Ammon's horn (tissue), 1 donor: ENCODE measurements around the gene TLE6.
"Not testable (repeated sequence)": the region's sequence is repeated elsewhere in the genome, so short reads cannot be mapped to it uniquely, and the experiment has no call there.

Experiments used
- DNase-seq: peaks from one replicate; pipeline ENCODE4 v3.0.0-alpha.2; 2016; ENCODE audit warnings: low spot score

Gene TLE6

DNA sequence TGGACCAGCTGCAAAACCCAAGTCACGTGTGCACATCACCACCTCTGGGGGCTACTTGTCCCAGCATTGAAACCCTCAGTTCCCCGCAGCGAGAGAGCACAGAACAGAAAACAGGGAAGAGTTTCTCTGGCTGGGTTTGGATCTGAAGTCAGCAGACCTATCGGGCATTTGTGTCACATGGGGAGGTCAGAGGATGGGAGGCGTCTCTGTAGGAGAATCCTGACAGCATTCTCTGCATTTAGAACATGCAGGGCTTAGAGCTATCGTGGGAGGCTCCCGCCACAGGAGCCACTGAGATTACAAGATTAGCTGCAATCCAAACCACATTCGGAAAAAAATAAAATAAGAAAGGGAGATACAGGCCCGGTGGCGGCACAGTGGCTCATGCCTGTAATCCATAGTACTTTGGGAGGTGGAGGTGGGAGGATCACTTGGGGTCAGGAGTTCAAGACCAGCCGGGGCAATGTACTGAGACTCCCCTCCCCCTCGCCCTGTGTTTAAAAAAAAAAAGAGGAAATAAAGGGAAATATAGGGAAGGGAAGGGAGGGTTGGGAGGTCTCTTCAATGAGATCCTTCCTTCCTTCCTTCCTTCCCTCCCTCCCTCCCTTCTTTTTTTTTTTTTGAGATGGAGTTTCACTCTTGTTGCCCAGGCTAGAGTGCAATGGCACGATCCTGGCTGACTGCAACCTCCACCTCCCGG, 2.9 kb upstream of the TLE6 start:
- DNase-seq, result no peak

DNA sequence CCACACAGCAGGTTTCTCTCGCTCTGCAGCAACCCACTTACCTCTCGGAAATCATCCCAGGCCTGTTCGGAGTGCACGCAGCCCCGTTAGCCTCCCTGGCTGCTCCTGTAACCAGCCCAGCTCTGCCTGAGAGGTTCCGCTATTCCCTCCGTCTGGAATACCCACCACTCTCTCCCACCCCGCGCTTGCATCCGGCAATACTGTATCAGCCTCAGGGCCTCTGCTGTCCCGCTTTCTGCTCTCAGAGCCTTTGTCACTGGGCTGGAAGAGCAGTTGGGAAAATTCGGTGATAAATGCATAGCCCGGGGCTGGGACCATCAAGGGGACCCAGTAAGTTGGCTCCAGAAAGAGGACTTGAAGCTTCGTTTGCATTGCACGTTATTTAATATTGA, 759 bp upstream of the TLE6 start:
- DNase-seq, result no peak

DNA sequence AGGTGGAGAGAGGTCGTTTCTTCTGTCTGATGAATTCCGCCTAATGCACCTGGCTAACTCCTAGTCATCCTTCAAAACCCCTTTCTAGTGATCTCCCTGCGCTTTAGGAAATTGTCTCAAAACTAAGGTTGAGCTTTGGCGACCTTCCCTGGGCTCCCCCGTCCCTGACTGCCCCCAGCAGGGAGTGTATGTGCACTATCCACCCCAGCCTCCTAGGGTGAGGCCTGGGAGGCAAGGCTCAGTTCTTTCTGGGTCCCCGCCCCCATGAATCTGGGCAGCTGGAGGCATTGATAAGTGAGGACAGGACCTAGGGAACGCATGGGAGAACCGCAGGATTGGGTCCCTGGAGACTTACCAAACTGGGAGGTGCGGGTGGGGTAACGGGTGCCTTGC, 378 bp downstream of the TLE6 start:
- no peak for DNase-seq

DNA sequence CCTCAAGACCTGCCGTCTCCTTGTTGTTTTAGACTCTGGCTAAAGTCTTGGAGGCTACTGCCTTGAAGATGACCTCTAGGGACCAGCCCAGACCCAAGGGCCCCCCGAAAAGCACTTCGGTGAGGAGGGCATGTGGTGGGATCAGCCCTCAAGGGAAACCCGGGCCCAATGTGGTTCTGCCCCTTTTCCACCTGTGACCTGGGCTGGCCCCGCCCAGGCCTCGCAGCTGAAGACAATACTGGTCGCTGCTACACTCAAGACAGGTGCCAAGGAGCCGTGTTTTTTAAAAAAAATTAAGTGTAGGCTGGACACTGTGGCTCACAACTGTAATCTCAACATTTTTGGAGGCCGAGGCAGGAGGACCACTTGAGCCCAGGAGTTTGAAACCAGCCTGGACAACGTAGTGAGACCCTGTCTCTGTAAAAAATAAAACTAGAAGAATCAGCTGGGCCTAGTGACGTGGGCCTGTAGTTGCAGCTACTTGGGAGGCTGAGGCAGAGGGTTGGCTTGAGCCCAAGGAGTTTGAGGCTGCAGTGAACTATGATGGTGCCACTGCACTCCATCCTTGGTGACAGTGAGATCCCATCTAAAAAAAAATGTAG, 903 bp downstream of the TLE6 start:
- DNase-seq, result no peak

DNA sequence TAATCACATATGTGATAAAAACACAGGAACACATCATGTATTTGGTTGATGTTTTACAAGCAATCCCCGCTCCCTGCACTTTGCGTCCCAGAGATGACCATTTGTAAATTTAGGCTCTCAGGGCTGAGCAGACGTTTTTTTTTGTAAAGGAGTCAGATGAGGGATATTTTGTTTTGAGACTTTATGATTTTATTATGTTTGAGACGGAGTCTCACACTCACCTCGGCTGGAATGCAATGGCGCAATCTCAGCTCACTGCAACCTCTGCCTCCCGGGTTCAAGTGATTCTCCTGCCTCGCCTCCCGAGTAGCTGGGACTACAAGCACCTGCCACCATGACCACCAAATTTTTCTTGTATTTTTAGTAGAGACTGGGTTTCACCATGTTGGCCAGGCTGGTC, 1.4 kb downstream of the TLE6 start:
- DNase-seq, result no peak

DNA sequence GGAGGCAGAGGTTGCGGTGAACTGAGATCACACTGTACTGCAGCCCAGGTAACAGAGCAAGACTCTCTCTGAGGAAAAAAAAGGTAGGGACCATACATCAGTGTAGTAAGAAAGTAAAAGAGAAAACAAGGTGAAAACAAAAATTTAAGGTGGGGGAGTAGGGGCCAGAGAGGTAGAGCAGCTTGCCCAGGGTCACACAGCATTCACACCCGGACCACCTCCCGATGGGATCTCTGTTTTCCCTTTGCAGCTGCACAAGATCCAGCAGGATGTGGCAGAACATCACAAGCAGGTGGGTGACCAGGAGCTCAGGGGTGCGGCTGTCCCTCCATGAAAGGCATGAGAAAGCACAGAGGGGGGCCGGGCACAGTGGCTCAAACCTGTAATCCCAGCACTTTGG, 4.5 kb downstream of the TLE6 start:
- no peak for DNase-seq

DNA sequence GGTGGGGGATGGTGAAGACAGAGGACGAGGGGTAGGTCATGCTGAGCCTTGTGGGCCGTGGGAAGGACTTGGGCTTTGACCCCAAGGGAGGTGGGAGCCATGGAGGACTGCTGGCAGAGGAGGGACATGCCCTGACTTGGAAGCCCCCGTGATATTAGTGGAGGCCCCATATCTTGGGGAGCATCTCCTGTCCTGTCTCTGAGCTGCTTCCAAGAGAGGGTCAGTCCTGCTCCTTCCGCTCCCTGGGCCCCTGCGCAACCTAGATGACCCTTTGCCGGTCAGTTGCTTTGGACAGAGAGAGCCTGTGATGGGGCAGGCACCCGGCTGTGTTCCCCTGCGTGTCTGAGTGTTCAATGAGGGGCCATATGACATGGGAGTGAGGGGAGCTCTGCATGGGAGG, 5.2 kb downstream of the TLE6 start:
- no peak for DNase-seq

DNA sequence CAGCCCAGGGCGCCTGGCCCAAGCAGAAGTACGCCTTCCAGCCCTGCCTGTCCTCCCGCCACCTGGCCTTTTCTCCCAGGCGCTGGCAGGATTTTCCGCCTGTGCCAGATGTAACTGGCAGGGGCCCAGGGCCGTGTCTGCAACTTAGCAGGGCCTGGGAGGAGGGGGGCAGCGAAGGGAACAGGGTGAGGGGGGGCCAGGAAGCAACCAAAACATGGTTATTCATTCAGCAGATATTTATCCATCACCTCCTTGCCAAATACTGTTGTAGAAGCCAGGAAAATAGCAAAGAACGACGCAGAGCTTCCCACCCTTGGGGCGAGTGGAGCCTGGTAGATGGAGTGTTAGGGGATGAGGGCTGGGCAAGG, 5.6 kb downstream of the TLE6 start:
- DNase-seq, result peak; percentile 61

DNA sequence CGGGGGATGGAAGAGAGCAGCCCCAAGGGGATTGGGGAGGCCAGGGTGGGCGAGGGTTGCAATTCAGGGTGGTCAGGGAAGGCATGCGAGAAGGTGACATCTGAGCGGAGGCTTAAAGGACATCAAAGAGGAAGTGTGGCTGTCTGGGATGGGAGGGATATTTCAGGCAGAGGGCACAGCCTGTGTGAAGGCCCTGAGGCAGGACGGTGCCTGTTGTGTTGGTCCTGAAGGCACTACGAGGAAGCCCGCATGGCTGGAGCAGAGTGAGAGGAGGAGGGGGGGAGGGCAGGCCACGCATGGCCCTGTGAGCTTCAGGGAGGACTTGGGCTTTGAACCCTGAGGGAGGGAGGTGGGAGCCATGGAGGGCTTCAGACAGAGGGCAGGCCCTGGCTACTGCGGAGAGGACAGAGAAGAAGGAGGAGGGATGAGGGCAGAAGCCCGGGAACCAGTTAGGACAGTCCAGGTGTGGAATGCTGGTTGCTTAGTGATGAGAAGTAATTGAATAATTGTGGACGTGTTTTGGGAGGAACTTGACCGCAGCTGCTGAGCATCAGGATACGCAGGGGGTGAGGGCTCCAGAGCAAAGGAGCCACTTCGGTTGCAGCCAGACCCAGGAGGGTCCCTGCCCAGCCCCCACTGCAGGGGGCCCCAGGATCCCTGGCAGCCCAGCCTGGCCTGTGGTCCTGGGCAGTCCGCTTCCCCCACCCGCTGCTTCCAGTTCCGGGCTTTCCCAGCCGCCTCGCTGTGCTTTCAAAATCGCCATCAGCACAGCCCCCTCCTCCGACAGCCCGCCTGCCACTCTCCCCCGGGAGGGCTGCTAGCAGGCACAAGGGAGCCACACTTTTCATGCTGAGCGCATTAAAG, 6.2 kb downstream of the TLE6 start:
- no peak for DNase-seq

DNA sequence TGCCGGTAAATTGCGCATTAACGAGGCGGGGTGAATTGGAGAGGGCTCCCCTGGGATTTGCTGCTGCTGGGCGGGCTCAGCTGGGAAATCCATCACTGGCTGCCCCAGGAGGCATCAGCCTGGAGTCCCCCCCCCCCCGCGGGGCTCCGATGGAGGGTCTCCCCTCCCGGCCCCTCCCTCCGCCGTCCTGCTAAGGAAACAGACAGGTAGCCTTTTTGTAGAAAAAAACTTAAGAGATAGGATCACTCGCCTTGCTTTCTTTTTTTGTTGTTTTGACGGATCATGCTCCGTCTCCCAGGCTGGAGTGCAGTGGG, 6.8 kb downstream of the TLE6 start:
- DNase-seq, result no peak

DNA sequence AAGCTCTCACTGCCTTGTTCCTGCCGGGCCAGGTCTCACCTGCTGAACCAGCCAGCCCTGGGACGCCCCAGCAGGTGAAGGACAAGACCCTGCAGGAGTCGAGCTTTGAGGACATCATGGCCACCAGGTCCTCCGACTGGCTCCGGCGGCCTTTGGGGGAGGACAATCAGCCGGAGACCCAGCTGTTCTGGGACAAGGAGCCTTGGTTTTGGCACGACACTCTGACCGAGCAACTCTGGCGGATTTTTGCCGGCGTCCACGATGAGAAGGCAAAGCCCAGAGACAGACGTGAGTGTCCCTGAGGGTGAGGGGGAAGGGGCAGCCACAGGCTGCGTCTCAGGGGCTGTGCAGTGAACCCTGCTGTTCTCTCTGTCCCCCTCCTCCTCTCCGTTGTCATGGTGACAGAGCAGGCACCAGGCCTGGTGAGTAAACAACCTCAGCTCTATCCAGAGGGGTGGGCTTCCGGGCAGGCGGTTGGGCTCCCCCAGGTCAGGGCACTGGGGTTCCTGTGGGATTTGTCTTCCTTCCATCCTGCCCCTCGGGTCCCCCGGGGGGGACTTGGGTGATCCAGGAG, 9.7 kb downstream of the TLE6 start:
- no peak for DNase-seq

DNA sequence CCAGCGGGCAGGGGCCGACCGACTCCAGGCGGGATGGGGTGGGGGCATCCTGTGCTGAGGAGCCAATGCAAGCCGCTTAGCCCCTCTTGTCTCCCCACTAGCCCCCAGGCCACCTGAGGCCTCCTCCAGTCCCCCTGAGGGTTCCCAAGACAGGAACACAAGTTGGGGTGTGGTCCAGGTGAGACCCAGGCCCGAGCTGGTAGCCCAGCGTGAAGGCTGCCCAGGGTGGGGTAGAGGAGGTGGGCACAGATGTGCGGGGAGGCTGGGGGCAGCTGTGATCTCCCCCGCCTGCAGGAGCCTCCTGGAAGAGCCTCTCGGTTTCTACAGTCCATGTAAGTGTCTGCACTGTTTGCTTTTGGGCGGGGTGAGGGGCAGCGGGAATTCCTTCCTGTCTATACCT, 10.4 kb downstream of the TLE6 start:
- DNase-seq, result no peak

DNA sequence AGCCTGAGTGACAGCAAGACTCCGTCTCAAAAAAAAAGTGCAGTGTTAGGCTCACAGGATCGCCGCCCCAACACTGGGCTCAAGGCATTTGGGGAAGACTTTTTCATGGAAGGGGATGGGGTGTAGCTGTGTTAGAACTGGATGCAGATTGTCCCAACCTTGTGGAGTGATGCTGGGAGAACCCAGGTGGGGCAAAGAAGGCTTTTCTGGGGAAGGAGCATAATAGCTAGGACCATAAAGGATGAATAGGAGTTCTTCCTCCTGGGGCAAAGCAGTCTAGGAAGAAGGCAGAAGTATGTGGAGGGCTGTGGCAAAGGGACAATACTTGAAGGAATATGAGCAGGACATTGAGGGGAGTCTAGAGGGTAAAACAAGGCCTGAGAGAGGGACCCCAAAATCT, 11.2 kb downstream of the TLE6 start:
- no peak for DNase-seq

DNA sequence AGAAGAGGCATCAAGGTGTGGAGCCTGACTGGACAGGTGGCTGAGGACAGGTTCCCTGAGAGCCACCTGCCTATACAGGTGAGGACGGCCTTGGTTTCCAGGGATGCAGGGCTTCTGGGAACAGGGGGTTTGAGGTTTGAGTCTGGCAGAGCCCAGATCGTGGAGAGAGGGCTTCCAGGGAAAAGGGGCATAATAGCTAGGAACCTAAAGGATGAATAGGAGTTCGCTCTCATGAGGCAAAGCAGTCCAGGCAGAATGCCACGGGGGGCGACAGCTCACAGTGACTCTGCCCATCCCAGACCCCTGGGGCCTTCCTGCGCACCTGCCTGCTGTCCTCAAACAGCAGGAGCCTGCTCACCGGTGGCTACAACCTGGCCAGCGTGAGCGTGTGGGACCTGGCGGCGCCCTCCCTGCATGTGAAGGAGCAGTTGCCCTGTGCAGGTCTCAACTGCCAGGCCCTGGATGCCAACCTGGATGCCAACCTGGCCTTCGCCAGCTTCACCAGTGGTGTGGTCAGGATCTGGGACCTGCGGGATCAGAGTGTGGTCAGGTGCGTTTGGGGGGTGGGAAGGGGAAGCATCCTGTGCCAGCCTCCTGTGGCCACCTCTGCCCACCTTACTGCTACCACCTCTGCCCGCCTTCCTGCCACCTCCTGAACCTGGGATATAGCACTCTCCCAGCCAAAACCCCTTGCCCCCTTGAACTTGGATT, 12.0 kb downstream of the TLE6 start:
- no peak for DNase-seq

DNA sequence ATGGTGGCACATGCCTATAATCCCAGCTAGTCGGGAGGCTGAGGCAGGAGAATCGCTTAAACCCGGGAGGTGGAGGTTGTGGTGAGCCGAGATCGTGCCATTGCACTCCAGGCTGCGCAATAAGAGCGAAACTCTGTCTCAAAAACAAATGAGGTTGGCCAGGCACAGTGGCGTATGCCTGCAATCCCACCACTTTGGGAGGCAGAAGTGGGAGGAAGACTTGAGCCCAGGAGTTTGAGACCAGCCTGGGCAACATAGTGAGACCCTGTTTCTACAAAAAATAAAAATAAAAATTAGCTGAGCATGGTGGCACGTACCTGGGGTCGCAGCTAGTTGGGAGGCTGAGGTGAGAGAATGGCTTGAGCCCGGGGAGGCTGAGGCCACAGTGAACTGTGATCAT, 15.0 kb downstream of the TLE6 start:
- not testable (repeated sequence) for DNase-seq

DNA sequence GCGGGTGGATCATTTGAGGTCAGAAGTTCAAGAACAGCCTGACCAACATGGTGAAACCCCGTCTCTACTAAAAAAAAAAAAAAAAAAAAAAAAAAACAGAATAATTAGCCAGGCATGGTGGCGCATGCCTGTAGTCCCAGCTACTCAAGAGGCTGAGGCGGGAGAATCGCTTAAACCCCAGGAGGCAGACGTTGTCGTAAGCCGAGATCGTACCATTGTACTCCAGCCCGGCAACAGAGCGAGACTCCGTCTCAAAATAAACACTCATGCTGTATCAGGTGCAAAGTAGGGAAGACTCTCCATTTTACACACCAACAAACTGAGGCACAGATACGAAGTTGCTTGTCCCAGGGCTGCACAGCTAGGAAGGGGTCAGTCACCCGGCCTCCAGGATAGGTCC, 15.6 kb downstream of the TLE6 start:
- no peak for DNase-seq

DNA sequence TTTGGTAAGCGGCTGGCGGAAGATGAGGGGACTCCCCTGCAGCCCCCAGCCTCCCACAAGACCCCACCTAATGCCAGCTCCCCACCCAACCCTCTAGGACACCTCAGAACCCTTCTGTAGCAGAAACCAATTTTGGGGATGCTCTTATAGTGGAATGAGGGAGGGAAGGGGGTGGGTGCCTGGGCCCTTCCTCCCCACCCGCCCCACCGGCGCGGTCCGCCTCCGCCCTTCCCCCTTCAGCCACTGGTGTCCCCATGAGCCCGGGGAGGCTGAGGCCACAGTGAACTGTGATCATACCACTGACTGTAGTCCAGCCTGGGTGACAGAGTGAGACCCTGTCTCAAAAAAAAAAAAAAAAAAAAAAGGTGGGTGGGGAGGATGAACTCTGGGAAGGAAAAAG, 16.2 kb downstream of the TLE6 start:
- DNase-seq, result no peak

DNA sequence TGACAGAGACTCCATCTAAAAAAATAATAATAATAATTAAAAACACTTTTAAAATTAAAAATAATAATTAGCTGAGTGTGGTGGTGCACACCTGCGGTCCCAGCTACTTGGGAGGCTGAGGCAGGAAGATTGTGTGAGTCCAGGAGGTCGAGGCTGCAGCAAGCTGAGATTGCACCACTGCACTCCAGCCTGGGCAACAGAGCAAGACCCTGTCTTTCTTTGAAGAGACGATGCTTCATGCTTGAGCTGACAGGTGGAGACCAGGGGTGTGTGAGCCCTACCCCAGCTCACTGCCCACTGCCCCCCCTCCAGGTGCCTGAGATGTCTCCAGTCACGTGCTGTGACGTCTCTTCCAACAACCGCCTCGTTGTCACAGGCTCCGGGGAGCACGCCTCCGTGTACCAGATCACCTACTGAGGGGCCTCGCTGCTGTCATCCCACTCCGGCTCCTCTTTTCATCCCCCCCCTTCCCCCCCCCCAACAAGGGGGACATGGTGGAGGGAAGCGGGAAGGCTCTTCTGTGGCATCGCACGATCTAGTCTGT, 17.3 kb downstream of the TLE6 start:
- DNase-seq, result no peak

DNA sequence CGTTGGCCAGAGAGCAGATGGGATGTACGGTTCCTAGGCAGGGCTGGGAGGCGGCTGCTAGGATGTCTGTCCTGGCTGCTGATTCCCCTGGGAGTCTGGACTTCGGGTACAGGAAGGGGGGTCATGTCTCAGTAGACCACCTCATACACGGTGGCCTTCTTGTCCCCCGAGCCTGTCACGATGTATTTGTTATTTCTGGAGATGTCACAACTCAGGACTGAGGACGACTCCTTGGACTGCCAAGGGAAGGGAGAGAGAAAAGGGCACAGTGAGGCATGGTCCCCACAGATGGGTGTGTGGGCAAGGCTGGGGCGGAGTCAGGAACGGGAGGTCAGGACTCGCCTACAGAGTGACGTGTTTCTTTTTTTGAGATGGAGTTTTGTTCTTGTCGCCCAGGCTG, 20.4 kb downstream of the TLE6 start:
- no peak for DNase-seq

DNA sequence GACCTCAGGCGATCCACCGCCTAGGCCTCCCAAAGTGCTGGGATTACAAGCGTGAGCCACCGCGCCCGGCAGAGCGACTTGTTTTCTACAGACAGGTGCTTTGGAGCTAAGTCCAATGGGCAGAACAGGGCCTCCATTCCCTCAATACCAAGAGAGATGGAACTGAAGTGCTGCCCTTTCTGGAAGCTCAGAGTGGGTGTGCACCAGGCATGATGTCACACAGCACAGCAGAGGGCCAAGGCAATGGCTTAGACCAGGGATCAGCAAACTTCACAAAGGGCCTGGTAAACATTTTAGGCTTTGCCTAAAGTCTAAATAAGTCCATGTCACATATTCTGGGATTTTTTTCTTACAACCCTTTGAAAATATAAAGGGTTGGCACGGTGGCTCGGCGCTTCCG, 21.3 kb downstream of the TLE6 start:
- no peak for DNase-seq

DNA sequence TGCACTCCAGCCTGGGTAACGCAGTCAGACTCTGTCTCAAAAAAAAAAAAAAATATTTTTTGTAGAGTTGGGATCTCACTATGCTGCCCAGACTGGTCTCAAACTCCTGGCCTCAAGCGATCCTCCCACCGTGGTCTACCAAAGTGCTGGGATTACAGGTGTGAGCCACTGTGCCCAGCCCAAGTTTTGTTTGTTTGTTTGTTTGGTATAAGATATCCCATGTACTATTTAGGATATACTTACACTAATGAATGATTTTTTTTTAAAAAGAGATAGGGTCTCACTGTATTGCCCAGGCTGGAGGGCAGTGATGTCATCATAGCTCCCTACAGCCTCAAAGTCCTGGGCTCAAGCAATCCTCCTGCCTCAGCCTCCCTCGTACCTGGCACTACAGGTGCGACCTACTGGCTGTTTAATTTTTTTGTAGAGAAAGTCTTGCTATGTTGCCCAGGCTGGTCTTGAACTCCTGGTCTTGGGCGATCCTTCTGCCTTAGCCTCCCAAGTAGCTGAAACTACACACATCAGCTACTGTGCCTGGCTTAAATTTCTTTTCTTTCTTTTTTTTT, 24.0 kb downstream of the TLE6 start:
- no peak for DNase-seq

DNA sequence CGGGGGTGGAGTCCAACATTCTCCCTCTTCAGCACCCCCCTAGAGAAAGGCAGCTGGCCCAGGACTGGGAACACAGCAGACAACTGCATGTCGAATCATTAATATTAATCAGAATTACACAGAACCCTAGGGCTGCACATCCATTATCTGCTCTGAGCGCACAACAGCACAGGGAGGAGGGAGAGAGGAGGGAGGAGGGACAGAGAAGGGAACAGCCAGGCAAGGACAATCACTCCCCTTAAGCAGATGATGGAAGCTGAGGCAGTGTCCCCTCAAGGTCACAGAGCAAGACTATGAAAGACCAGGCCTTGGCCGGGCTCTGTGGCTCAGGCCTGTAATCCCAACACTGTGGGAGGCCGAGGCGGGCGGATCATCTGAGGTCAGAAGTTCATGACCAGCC, 25.7 kb downstream of the TLE6 start:
- DNase-seq, result no peak
